ENCODE data around the gene BRD3.

The BRD3 gene

GRCh38 chr9:134045841-134046544, 21.8 kb downstream of the BRD3 start:
- no peak for TF ChIP-seq POLR2A (IDR thresholded peaks at IDR 0.05; ENCODE audit: low read depth, low read length)
- DNase-seq (ENCODE audit: insufficient read length, low spot score) (no peak), FAIRE-seq (no peak)

GRCh38 chr9:134044944-134045343, 22.9 kb downstream of the BRD3 start:
- FAIRE-seq: no peak

GRCh38 chr9:134043531-134043988, 24.3 kb downstream of the BRD3 start:
- DNase-seq (ENCODE audit: insufficient read length, low spot score) (no peak), FAIRE-seq (no peak)
- TF ChIP-seq POLR2A (IDR thresholded peaks at IDR 0.05; ENCODE audit: low read depth, low read length): no peak

More at GRCh38 chr9:134044944-134045343, 22.9 kb downstream of the BRD3 start:
- no peak for DNase-seq (ENCODE audit: insufficient read length, low spot score)
- no peak for TF ChIP-seq POLR2A (IDR thresholded peaks at IDR 0.05; ENCODE audit: low read depth, low read length)

GRCh38 chr9:134041649-134041962, 26.2 kb downstream of the BRD3 start:
- no peak for TF ChIP-seq POLR2A (IDR thresholded peaks at IDR 0.05; ENCODE audit: low read depth, low read length)
- FAIRE-seq: no peak
- no peak for DNase-seq (ENCODE audit: insufficient read length, low spot score)

GRCh38 chr9:134040781-134041648, 26.8 kb downstream of the BRD3 start:
- no peak for TF ChIP-seq POLR2A (IDR thresholded peaks at IDR 0.05; ENCODE audit: low read depth, low read length)

GRCh38 chr9:134040176-134040565, 27.7 kb downstream of the BRD3 start:
- no peak for DNase-seq (ENCODE audit: insufficient read length, low spot score)
- no peak for TF ChIP-seq POLR2A (IDR thresholded peaks at IDR 0.05; ENCODE audit: low read depth, low read length)
- no peak for FAIRE-seq

More at GRCh38 chr9:134040781-134041648, 26.8 kb downstream of the BRD3 start:
- FAIRE-seq (no peak), DNase-seq (ENCODE audit: insufficient read length, low spot score) (no peak)

GRCh38 chr9:134039386-134040175, 28.2 kb downstream of the BRD3 start:
- FAIRE-seq (no peak), DNase-seq (ENCODE audit: insufficient read length, low spot score) (no peak)
- TF ChIP-seq POLR2A (IDR thresholded peaks at IDR 0.05; ENCODE audit: low read depth, low read length): no peak

GRCh38 chr9:134037641-134038040, 30.2 kb downstream of the BRD3 start:
- TF ChIP-seq POLR2A (IDR thresholded peaks at IDR 0.05; ENCODE audit: low read depth, low read length): no peak
- DNase-seq (ENCODE audit: insufficient read length, low spot score) (no peak), FAIRE-seq (no peak)

- no peak for FAIRE-seq
- DNase-seq (ENCODE audit: insufficient read length, low spot score): no peak
These were observed 31.7 kb downstream of the BRD3 start for GRCh38 chr9:134036130-134036529.

GRCh38 chr9:134035041-134036039, 32.5 kb downstream of the BRD3 start:
- no peak for DNase-seq (ENCODE audit: insufficient read length, low spot score)
- no peak for TF ChIP-seq POLR2A (IDR thresholded peaks at IDR 0.05; ENCODE audit: low read depth, low read length)
- no peak for FAIRE-seq

More at GRCh38 chr9:134036130-134036529, 31.7 kb downstream of the BRD3 start:
- no peak for TF ChIP-seq POLR2A (IDR thresholded peaks at IDR 0.05; ENCODE audit: low read depth, low read length)

- no peak for TF ChIP-seq POLR2A (IDR thresholded peaks at IDR 0.05; ENCODE audit: low read depth, low read length)
- FAIRE-seq (no peak), DNase-seq (ENCODE audit: insufficient read length, low spot score) (no peak)
These were observed 33.4 kb downstream of the BRD3 start for GRCh38 chr9:134034215-134035040.
